SK-N-SH (cell line): ENCODE data around the gene CDH9. TPM values are rescaled to one million over a fixed set of nuclear protein-coding genes. Genes with fewer than 3 reads are reported as not detected.

ENCODE experiments used
- CTCF ChIA-PET: fragments of 300-600, 350-600 bp; formaldehyde crosslinking; extraction: SDS; loops from one replicate; lab custom pipeline; 2021; lab: Yijun Ruan, JAX
- POLR2A ChIA-PET: fragments of 350-600 bp; sonication (Branson Sonifier 250); formaldehyde crosslinking; extraction: SDS; loops from one replicate; lab custom pipeline; 2020; ENCODE audit warnings: antibody characterized with exemption, inconsistent platforms; lab: Yijun Ruan, JAX
- DNase-seq: peaks from one replicate; pipeline ENCODE4 v3.0.0; 2012
- H2AFZ ChIP-seq: fragments of 200-600 bp; sonication (generic); 2 replicates; pipeline ENCODE4 v1.8.1; 2016; ENCODE audit warnings: antibody characterized with exemption, mild to moderate bottlenecking, low read depth
- H3F3A ChIP-seq: fragments of 200-600 bp; sonication (generic); replicated peaks from 2 replicates; pipeline ENCODE3; 2016; ENCODE audit warnings: antibody characterized with exemption, mild to moderate bottlenecking; ENCODE audit not compliant: insufficient read depth
- H3K27ac ChIP-seq, 2 experiments: fragments of 200-500 bp in 1 of 2; fragments of 200-600 bp in 1 of 2; sonication (Bioruptor generic) in 1 of 2; sonication (generic), shearing (Covaris generic) in 1 of 2; 2 replicates each; pipeline versions ENCODE4 v1.5.1 to v1.6.1; 2014 to 2016; ENCODE audit warnings: low read depth in 2 of 2, inconsistent platforms in 1 of 2, low read length in 1 of 2, mild to moderate bottlenecking in 1 of 2, mixed read lengths in 1 of 2
- H3K27me3 ChIP-seq: fragments of 200-600 bp; sonication (generic), shearing (Covaris generic); 2 replicates; pipeline ENCODE4 v1.6.1; 2016; ENCODE audit warnings: mixed run types; ENCODE audit not compliant: insufficient read depth
- H3K36me3 ChIP-seq, 2 experiments: fragments of 200-500 bp in 1 of 2; fragments of 200-600 bp in 1 of 2; sonication (Bioruptor generic) in 1 of 2; sonication (generic) in 1 of 2; replicated peaks in 1 of 2; 2 replicates each; pipeline versions ENCODE3 to v1.5.1; 2014 to 2016; ENCODE audit warnings: low read length in 1 of 2, mild to moderate bottlenecking in 1 of 2; ENCODE audit not compliant: insufficient read depth in 2 of 2, control insufficient read depth in 1 of 2
- H3K4me1 ChIP-seq, 2 experiments: fragments of 200-500 bp in 1 of 2; fragments of 200-600 bp in 1 of 2; sonication (Bioruptor generic) in 1 of 2; sonication (generic), shearing (Covaris generic) in 1 of 2; 2 replicates each; pipeline versions ENCODE4 v1.5.1 to v1.6.1; 2014 to 2016; ENCODE audit warnings: low read depth in 1 of 2, low read length in 1 of 2, mixed run types in 1 of 2; ENCODE audit not compliant: insufficient read depth in 2 of 2, control insufficient read depth in 1 of 2
- H3K4me2 ChIP-seq: fragments of 200-600 bp; sonication (generic), shearing (Covaris generic); 2 replicates; pipeline ENCODE4 v1.6.1; 2017; ENCODE audit warnings: mixed run types
- H3K4me3 ChIP-seq, 2 experiments: fragments of 200-500 bp in 1 of 2; fragments of 200-600 bp in 1 of 2; sonication (Bioruptor generic) in 1 of 2; sonication (generic), shearing (Covaris generic) in 1 of 2; 2 replicates each; pipeline versions ENCODE4 v1.5.1 to v1.8.1; 2014 to 2016; ENCODE audit warnings: low read depth in 2 of 2, inconsistent platforms in 1 of 2, low read length in 1 of 2, mild to moderate bottlenecking in 1 of 2, mixed read lengths in 1 of 2, moderate library complexity in 1 of 2
- H3K79me2 ChIP-seq: fragments of 200-600 bp; sonication (generic); 2 replicates; pipeline ENCODE4 v1.8.1; 2017; ENCODE audit warnings: mild to moderate bottlenecking; ENCODE audit not compliant: insufficient read depth
- H3K9ac ChIP-seq: fragments of 200-600 bp; sonication (generic); 2 replicates; pipeline ENCODE4 v1.6.1; 2017; ENCODE audit warnings: mixed run types
- H3K9me2 ChIP-seq: fragments of 200-600 bp; sonication (generic); 2 replicates; pipeline ENCODE4 v1.6.1; 2017; ENCODE audit warnings: mixed run types
- H3K9me3 ChIP-seq: fragments of 200-600 bp; sonication (generic); 2 replicates; pipeline ENCODE4 v1.6.1; 2017; ENCODE audit warnings: mixed run types, mild to moderate bottlenecking, moderate library complexity
- H4K20me1 ChIP-seq: fragments of 200-600 bp; sonication (generic); 2 replicates; pipeline ENCODE4 v1.6.1; 2017; ENCODE audit warnings: mild to moderate bottlenecking, mixed run types; ENCODE audit not compliant: insufficient read depth
- CHD2 ChIP-seq: fragments of 150-350 bp; IDR thresholded peaks from 2 replicates; pipeline ENCODE4 v1.6.1; 2018; ENCODE audit warnings: low read length; ENCODE audit not compliant: partially characterized antibody
- FOSL2 ChIP-seq: IDR thresholded peaks from 2 replicates; pipeline ENCODE4 v1.4.0; 2012; ENCODE audit warnings: low read depth, mild to moderate bottlenecking, moderate library complexity, borderline replicate concordance
- FOXM1 ChIP-seq: IDR thresholded peaks from 2 replicates; pipeline ENCODE4 v1.4.0; 2012; ENCODE audit warnings: low read depth, mild to moderate bottlenecking
- GATA2 ChIP-seq: sonication (generic); formaldehyde crosslinking; IDR thresholded peaks from 2 replicates; pipeline ENCODE4 v1.5.0; 2020; ENCODE audit warnings: mild to moderate bottlenecking, missing genetic modification reagents
- MXI1 ChIP-seq: IDR thresholded peaks from 2 replicates; pipeline ENCODE4 v1.6.1; 2012; ENCODE audit warnings: mild to moderate bottlenecking, low read depth, low read length, improper control_type of control experiment
- NFIC ChIP-seq: IDR thresholded peaks from 2 replicates; pipeline ENCODE4 v1.4.0; 2012; ENCODE audit warnings: borderline replicate concordance
- NRF1 ChIP-seq: IDR thresholded peaks from 2 replicates; pipeline ENCODE4 v1.6.1; 2012; ENCODE audit warnings: low read depth, mild to moderate bottlenecking, low read length
- RCOR1 ChIP-seq: fragments of 150-350 bp; IDR thresholded peaks from 2 replicates; pipeline ENCODE4 v1.6.1; 2017; ENCODE audit warnings: antibody characterized with exemption, low read length
- TCF12 ChIP-seq: IDR thresholded peaks from 2 replicates; pipeline ENCODE4 v1.4.0; 2012
- WGBS: methylation state at CpG from one replicate; pipeline ENCODE4 v1.1.6; 2017; ENCODE audit warnings: low lambda C conversion rate; 5-methylcytosine and 5-hydroxymethylcytosine counted together
- polyA plus RNA-seq, 3 experiments: library from polyadenylated mRNA; depleted of rRNA; stranded (reverse); fragments of >200 nt; gene quantifications; 2 replicates each; pipeline ENCODE4 v1.2.3, GENCODE V29; 2012
- TF ChIP-seq, protein P1 (sequence below): fragments of 150-350 bp; IDR thresholded peaks from 2 replicates; pipeline ENCODE4 v1.6.1; 2016; ENCODE audit warnings: mild to moderate bottlenecking, low read depth, low read length
- TF ChIP-seq, protein P2 (sequence below): IDR thresholded peaks from 2 replicates; pipeline ENCODE4 v1.4.0; 2012; ENCODE audit warnings: low read depth
- TF ChIP-seq, protein P3 (sequence below): IDR thresholded peaks from 2 replicates; pipeline ENCODE4 v1.6.1; 2012; ENCODE audit warnings: mild to moderate bottlenecking, low read depth, low read length, moderate library complexity
- TF ChIP-seq, protein P4 (sequence below): IDR thresholded peaks from 2 replicates; pipeline ENCODE4 v1.4.0; 2012; ENCODE audit warnings: low read depth, borderline replicate concordance
- TF ChIP-seq, protein P5 (sequence below): IDR thresholded peaks from 2 replicates; pipeline ENCODE4 v1.4.0; 2012; ENCODE audit warnings: low read depth, borderline replicate concordance

The CDH9 gene
- polyA plus RNA-seq, 1 of the 3 experiments (the other 2 are of a cell fraction) = not detected

DNA sequence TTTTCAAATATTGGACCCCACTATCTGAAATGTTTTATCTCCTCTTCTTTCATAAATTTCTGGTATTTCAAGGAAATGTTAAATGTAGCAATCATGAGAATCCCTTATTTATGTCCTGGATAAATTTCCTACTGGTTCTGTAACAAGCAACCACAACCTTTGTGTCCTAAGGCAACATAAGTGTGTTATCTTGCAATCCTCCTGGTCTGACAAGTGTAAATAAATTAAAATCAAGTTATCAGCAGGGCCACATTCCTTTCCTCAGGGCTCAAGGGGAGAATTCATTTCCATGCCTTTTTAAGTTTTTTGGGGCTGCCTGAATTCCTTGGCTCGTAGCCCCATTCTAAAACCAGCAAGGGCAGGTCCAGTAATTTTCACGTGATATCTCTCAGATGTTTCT is 83.2 kb downstream of the CDH9 start:
- ChIA-PET CTCF (no interaction called here), POLR2A (no interaction called here)
- DNase-seq = no peak
- Histone ChIP-seq H3K4me3 (no peak overlapping the region), H3K36me3 (no peaks in the 10 kb centered on the region), H3K27ac (no peak overlapping the region), H3K79me2 (no peaks in the 10 kb centered on the region), H3K27me3 (no peaks in the 10 kb centered on the region), H3K9ac (no peak overlapping the region), H3K4me1 (no peaks in the 10 kb centered on the region; a peak in 1 of 4 replicates), H3F3A (no peaks in the 10 kb centered on the region), H2AFZ (no peak overlapping the region), H3K9me3 (no peaks in the 10 kb centered on the region)
- TF ChIP-seq, protein P1, sequence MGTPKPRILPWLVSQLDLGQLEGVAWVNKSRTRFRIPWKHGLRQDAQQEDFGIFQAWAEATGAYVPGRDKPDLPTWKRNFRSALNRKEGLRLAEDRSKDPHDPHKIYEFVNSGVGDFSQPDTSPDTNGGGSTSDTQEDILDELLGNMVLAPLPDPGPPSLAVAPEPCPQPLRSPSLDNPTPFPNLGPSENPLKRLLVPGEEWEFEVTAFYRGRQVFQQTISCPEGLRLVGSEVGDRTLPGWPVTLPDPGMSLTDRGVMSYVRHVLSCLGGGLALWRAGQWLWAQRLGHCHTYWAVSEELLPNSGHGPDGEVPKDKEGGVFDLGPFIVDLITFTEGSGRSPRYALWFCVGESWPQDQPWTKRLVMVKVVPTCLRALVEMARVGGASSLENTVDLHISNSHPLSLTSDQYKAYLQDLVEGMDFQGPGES = no peak
- TF ChIP-seq, protein P2, sequence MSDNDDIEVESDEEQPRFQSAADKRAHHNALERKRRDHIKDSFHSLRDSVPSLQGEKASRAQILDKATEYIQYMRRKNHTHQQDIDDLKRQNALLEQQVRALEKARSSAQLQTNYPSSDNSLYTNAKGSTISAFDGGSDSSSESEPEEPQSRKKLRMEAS = no peak
- no peak for TF ChIP-seq TCF12
- TF ChIP-seq, protein P3, sequence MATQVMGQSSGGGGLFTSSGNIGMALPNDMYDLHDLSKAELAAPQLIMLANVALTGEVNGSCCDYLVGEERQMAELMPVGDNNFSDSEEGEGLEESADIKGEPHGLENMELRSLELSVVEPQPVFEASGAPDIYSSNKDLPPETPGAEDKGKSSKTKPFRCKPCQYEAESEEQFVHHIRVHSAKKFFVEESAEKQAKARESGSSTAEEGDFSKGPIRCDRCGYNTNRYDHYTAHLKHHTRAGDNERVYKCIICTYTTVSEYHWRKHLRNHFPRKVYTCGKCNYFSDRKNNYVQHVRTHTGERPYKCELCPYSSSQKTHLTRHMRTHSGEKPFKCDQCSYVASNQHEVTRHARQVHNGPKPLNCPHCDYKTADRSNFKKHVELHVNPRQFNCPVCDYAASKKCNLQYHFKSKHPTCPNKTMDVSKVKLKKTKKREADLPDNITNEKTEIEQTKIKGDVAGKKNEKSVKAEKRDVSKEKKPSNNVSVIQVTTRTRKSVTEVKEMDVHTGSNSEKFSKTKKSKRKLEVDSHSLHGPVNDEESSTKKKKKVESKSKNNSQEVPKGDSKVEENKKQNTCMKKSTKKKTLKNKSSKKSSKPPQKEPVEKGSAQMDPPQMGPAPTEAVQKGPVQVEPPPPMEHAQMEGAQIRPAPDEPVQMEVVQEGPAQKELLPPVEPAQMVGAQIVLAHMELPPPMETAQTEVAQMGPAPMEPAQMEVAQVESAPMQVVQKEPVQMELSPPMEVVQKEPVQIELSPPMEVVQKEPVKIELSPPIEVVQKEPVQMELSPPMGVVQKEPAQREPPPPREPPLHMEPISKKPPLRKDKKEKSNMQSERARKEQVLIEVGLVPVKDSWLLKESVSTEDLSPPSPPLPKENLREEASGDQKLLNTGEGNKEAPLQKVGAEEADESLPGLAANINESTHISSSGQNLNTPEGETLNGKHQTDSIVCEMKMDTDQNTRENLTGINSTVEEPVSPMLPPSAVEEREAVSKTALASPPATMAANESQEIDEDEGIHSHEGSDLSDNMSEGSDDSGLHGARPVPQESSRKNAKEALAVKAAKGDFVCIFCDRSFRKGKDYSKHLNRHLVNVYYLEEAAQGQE = no peak
- TF ChIP-seq, all 33 proteins: peak for 0
- H3K9me2 ChIP-seq = no peaks in the 10 kb centered on the region
- H4K20me1 ChIP-seq = no peaks in the 10 kb centered on the region
- WGBS = 7% methylated on average over 2 of the region's 2 CpGs
- no peak overlapping the region for H3K4me2 ChIP-seq

DNA sequence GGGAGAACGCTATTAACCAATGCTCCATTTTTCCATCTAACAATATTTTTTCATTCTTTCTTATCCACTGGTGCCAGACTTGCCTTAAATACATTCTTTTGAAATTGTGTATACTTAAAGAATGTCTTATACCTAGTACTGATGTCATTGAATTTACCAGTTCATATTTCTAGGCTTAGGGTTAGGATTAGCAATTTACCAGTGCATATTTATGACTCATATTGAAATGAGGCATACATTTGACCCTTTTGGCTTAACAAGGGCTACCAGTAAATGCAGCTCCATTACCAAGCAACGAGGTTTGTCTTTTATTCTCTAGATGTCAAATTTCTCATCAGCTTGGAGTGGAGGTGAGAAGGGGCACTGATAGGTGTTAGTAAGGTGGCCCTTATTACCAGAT is 89.5 kb downstream of the CDH9 start:
- ChIA-PET CTCF (no interaction called here), POLR2A (no interaction called here)
- H3K9me3 ChIP-seq = no peaks in the 10 kb centered on the region
- H3K9ac ChIP-seq = no peak overlapping the region
- no peak for DNase-seq
- H3K4me2 ChIP-seq = no peak overlapping the region
- H2AFZ ChIP-seq = no peak overlapping the region
- 7% methylated on average over 2 of the region's 2 CpGs for WGBS
- no peaks in the 10 kb centered on the region for H3K9me2 ChIP-seq
- H3K27me3 ChIP-seq = no peaks in the 10 kb centered on the region
- H3K4me3 ChIP-seq = no peak overlapping the region
- H3K27ac ChIP-seq = no peak overlapping the region
- H3K79me2 ChIP-seq = no peaks in the 10 kb centered on the region
- TF ChIP-seq CHD2 = no peak
- TF ChIP-seq FOXM1 = no peak
- TF ChIP-seq RCOR1 = no peak
- TF ChIP-seq, protein P4, sequence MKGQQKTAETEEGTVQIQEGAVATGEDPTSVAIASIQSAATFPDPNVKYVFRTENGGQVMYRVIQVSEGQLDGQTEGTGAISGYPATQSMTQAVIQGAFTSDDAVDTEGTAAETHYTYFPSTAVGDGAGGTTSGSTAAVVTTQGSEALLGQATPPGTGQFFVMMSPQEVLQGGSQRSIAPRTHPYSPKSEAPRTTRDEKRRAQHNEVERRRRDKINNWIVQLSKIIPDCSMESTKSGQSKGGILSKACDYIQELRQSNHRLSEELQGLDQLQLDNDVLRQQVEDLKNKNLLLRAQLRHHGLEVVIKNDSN = no peak
- TF ChIP-seq GATA2 (CRISPR knock-in tag) = no peak
- TF ChIP-seq FOSL2 = no peak
- no peak for TF ChIP-seq NRF1
- TF ChIP-seq, protein P5, sequence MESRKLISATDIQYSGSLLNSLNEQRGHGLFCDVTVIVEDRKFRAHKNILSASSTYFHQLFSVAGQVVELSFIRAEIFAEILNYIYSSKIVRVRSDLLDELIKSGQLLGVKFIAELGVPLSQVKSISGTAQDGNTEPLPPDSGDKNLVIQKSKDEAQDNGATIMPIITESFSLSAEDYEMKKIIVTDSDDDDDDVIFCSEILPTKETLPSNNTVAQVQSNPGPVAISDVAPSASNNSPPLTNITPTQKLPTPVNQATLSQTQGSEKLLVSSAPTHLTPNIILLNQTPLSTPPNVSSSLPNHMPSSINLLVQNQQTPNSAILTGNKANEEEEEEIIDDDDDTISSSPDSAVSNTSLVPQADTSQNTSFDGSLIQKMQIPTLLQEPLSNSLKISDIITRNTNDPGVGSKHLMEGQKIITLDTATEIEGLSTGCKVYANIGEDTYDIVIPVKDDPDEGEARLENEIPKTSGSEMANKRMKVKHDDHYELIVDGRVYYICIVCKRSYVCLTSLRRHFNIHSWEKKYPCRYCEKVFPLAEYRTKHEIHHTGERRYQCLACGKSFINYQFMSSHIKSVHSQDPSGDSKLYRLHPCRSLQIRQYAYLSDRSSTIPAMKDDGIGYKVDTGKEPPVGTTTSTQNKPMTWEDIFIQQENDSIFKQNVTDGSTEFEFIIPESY = no peak
- no peak for TF ChIP-seq NFIC
- TF ChIP-seq MXI1 = no peak
- H4K20me1 ChIP-seq = no peaks in the 10 kb centered on the region
- no peaks in the 10 kb centered on the region for H3K36me3 ChIP-seq
- H3K4me1 ChIP-seq = no peaks in the 10 kb centered on the region
- no peaks in the 10 kb centered on the region for H3F3A ChIP-seq
